Liver (tissue), 3 donors: ENCODE measurements around the gene GCNT1.

Source experiments
- CTCF ChIP-seq: fragments of 150-350 bp; IDR thresholded peaks from 2 replicates; pipeline ENCODE4 v1.5.1; 2017; ENCODE audit warnings: improper control_type of control experiment, low read depth, low read length; ENCODE audit not compliant: missing input control
- EGR1 ChIP-seq, 2 donors: IDR thresholded peaks; 2 replicates each; pipeline ENCODE4 v1.6.1; 2016 to 2018; ENCODE audit warnings: antibody characterized with exemption in 2 of 2, low read depth in 2 of 2
- GABPA ChIP-seq, 2 donors: IDR thresholded peaks in 1 of 2; conservative IDR thresholded peaks in 1 of 2; 2 replicates each; pipeline ENCODE4 v1.6.1; 2016; ENCODE audit warnings: antibody characterized with exemption in 2 of 2, mild to moderate bottlenecking in 1 of 2, moderate library complexity in 1 of 2
- RAD21 ChIP-seq, 2 donors: IDR thresholded peaks; 2 replicates each; pipeline ENCODE4 v1.6.1; 2016; ENCODE audit warnings: antibody characterized with exemption in 2 of 2, mild to moderate bottlenecking in 2 of 2
- RXRA ChIP-seq, 2 donors: IDR thresholded peaks; 2 replicates each; pipeline ENCODE4 v1.6.1; 2017 to 2018; ENCODE audit warnings: antibody characterized with exemption in 2 of 2, mild to moderate bottlenecking in 1 of 2
- YY1 ChIP-seq: IDR thresholded peaks from 2 replicates; pipeline ENCODE4 v1.6.1; 2016; ENCODE audit warnings: antibody characterized with exemption, mild to moderate bottlenecking
- TF ChIP-seq, protein P1 (sequence below): IDR thresholded peaks from 2 replicates; pipeline ENCODE4 v1.6.1; 2016; ENCODE audit warnings: antibody characterized with exemption, mild to moderate bottlenecking
- TF ChIP-seq, protein P2 (sequence below): IDR thresholded peaks from 2 replicates; pipeline ENCODE4 v1.6.1; 2016; ENCODE audit warnings: antibody characterized with exemption
- donor health status: healthy.
- donor health status: healthy.

DNA sequence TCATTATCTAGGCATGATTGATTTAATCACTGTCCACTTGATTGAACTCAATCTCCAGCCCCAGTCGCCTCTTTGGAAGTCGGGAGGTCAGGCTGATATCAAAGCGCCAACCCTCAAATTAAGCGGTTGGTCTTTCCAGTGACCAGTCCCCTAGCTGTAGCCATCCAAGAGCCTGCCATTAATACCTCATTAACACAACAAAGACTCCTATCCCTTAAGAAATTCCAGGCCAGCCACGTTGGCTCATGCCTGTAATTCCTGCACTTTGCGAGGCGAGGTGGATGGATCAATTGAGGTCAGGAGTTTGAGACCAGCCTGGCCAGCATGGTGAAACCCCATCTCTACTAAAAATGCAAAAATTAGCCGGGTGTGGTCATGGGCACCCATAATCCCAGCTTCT is 27.4 kb upstream of the GCNT1 start:
- TF ChIP-seq CTCF, result no peak
- no peak for TF ChIP-seq EGR1 (IDR thresholded peaks at IDR 0.05; ENCODE audit: low read depth in 2 of 2)
- TF ChIP-seq YY1, result no peak
- TF ChIP-seq RAD21 (IDR thresholded peaks at IDR 0.05), result no peak
- TF ChIP-seq, protein P1, sequence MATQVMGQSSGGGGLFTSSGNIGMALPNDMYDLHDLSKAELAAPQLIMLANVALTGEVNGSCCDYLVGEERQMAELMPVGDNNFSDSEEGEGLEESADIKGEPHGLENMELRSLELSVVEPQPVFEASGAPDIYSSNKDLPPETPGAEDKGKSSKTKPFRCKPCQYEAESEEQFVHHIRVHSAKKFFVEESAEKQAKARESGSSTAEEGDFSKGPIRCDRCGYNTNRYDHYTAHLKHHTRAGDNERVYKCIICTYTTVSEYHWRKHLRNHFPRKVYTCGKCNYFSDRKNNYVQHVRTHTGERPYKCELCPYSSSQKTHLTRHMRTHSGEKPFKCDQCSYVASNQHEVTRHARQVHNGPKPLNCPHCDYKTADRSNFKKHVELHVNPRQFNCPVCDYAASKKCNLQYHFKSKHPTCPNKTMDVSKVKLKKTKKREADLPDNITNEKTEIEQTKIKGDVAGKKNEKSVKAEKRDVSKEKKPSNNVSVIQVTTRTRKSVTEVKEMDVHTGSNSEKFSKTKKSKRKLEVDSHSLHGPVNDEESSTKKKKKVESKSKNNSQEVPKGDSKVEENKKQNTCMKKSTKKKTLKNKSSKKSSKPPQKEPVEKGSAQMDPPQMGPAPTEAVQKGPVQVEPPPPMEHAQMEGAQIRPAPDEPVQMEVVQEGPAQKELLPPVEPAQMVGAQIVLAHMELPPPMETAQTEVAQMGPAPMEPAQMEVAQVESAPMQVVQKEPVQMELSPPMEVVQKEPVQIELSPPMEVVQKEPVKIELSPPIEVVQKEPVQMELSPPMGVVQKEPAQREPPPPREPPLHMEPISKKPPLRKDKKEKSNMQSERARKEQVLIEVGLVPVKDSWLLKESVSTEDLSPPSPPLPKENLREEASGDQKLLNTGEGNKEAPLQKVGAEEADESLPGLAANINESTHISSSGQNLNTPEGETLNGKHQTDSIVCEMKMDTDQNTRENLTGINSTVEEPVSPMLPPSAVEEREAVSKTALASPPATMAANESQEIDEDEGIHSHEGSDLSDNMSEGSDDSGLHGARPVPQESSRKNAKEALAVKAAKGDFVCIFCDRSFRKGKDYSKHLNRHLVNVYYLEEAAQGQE, result no peak
- TF ChIP-seq GABPA (IDR thresholded peaks at IDR 0.05 in 1 of 2, conservative IDR thresholded peaks at IDR 0.05 in 1 of 2), result no peak
- TF ChIP-seq, protein P2, sequence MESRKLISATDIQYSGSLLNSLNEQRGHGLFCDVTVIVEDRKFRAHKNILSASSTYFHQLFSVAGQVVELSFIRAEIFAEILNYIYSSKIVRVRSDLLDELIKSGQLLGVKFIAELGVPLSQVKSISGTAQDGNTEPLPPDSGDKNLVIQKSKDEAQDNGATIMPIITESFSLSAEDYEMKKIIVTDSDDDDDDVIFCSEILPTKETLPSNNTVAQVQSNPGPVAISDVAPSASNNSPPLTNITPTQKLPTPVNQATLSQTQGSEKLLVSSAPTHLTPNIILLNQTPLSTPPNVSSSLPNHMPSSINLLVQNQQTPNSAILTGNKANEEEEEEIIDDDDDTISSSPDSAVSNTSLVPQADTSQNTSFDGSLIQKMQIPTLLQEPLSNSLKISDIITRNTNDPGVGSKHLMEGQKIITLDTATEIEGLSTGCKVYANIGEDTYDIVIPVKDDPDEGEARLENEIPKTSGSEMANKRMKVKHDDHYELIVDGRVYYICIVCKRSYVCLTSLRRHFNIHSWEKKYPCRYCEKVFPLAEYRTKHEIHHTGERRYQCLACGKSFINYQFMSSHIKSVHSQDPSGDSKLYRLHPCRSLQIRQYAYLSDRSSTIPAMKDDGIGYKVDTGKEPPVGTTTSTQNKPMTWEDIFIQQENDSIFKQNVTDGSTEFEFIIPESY, result no peak
- no peak for TF ChIP-seq RXRA (IDR thresholded peaks at IDR 0.05)
